A549 (cell line): ENCODE data around the gene BBX. TPM values are rescaled to one million over a fixed set of nuclear protein-coding genes. Genes with fewer than 3 reads are reported as not detected.

Source experiments
- ATAC-seq, 2 experiments: fragments of 200-7000 bp in 1 of 2; fragments of >200 bp in 1 of 2; cut with Nextera tagmentation in 1 of 2; cut with Tn5 transposase in 1 of 2; 3 replicates each; pipeline versions ENCODE4 v1.8.0 to v1.9.1; 2018 to 2020; ENCODE audit warnings: mild to moderate bottlenecking in 1 of 2, moderate library complexity in 1 of 2
- CTCF ChIA-PET: fragments of 300-600 bp; sonication (Branson Sonifier 250); formaldehyde crosslinking; extraction: SDS; loops from one replicate; lab custom pipeline; 2021; ENCODE audit warnings: antibody characterized with exemption, inconsistent platforms; lab: Yijun Ruan, JAX
- POLR2A ChIA-PET: fragments of 350-600 bp; formaldehyde crosslinking; extraction: SDS; loops from one replicate; lab custom pipeline; 2021; ENCODE audit warnings: antibody characterized with exemption, inconsistent platforms; lab: Yijun Ruan, JAX
- DNase-seq, 2 experiments: peaks; one replicate each; pipeline versions ENCODE4 v3.0.0 to v3.0.0-alpha.2; 2011 to 2016; ENCODE audit warnings: low read depth in 1 of 2, low spot score in 1 of 2
- FAIRE-seq: peaks from 2 replicates; lab custom pipeline; 2011; peaks lifted over from hg19 to GRCh38; lab: Jason Lieb, UNC
- H3K27ac ChIP-seq, 2 experiments: fragments of >200 bp; sonication (Bioruptor Twin); formaldehyde crosslinking; 3 replicates each; pipeline ENCODE4 v1.5.1; 2016 to 2017
- H3K4me1 ChIP-seq: fragments of >200 bp; sonication (Bioruptor Twin); formaldehyde crosslinking; 3 replicates; pipeline ENCODE4 v1.6.1; 2016
- H3K4me2 ChIP-seq: fragments of >200 bp; sonication (Bioruptor Twin); formaldehyde crosslinking; 3 replicates; pipeline ENCODE4 v1.6.1; 2016
- H3K4me3 ChIP-seq: fragments of >200 bp; sonication (Bioruptor Twin); formaldehyde crosslinking; 3 replicates; pipeline ENCODE4 v1.5.1; 2016
- H3K9me3 ChIP-seq: fragments of >200 bp; sonication (Bioruptor Twin); formaldehyde crosslinking; 3 replicates; pipeline ENCODE4 v1.6.1; 2016
- ATOH8 ChIP-seq: fragments of 250-450 bp; sonication (Bioruptor Pico); IDR thresholded peaks from 2 replicates; pipeline ENCODE4 v1.5.0; 2020; ENCODE audit warnings: low read depth, mild to moderate bottlenecking, moderate library complexity
- BCL3 ChIP-seq: fragments of >200 bp; sonication (Bioruptor Twin); formaldehyde crosslinking; IDR thresholded peaks from 3 replicates; pipeline ENCODE4 v1.6.1; 2016
- BHLHE40 ChIP-seq: IDR thresholded peaks from 2 replicates; pipeline ENCODE4 v1.6.1; 2012; ENCODE audit warnings: low read depth, low read length, inconsistent platforms
- CBX2 ChIP-seq: fragments of 200-600 bp; sonication (generic); IDR thresholded peaks from 2 replicates; pipeline ENCODE4 v1.6.1; 2016; ENCODE audit warnings: low read depth, mild to moderate bottlenecking, borderline replicate concordance
- CBX8 ChIP-seq: fragments of 200-600 bp; sonication (generic); IDR thresholded peaks from 2 replicates; pipeline ENCODE4 v1.6.1; 2016
- CHD2 ChIP-seq: fragments of 150-350 bp; IDR thresholded peaks from 2 replicates; pipeline ENCODE4 v1.6.1; 2014; ENCODE audit warnings: low read length; ENCODE audit not compliant: partially characterized antibody
- CTCF ChIP-seq: fragments of >200 bp; sonication (Bioruptor Twin); formaldehyde crosslinking; IDR thresholded peaks from 3 replicates; pipeline ENCODE4 v1.5.1; 2016
- EHF ChIP-seq: fragments of 250-450 bp; sonication (Bioruptor Pico); IDR thresholded peaks from 2 replicates; pipeline ENCODE4 v1.5.0; 2020; ENCODE audit warnings: mild to moderate bottlenecking
- EHMT2 ChIP-seq: fragments of 200-600 bp; sonication (generic); IDR thresholded peaks from 2 replicates; pipeline ENCODE4 v1.6.1; 2016; ENCODE audit warnings: antibody characterized with exemption, low read depth, mild to moderate bottlenecking, moderate library complexity
- ESRRA ChIP-seq: fragments of 150-350 bp; IDR thresholded peaks from 2 replicates; pipeline ENCODE4 v1.6.1; 2014; ENCODE audit warnings: mild to moderate bottlenecking, low read length, borderline replicate concordance
- FOSB ChIP-seq: fragments of 250-450 bp; sonication (Bioruptor Pico); IDR thresholded peaks from 2 replicates; pipeline ENCODE4 v1.5.0; 2020; ENCODE audit warnings: mild to moderate bottlenecking, moderate library complexity
- FOXS1 ChIP-seq: fragments of 250-450 bp; sonication (Bioruptor Pico); IDR thresholded peaks from 2 replicates; pipeline ENCODE4 v1.5.0; 2020; ENCODE audit warnings: mild to moderate bottlenecking, moderate library complexity
- GATA3 ChIP-seq: IDR thresholded peaks from 2 replicates; pipeline ENCODE4 v1.6.1; 2012; ENCODE audit warnings: borderline replicate concordance
- HDAC2 ChIP-seq: fragments of 200-600 bp; sonication (generic); IDR thresholded peaks from 2 replicates; pipeline ENCODE4 v1.6.1; 2016
- HES2 ChIP-seq: fragments of >200 bp; sonication (Bioruptor Twin); formaldehyde crosslinking; IDR thresholded peaks from 2 replicates; pipeline ENCODE4 v1.6.1; 2016
- HMGXB4 ChIP-seq: fragments of 250-450 bp; sonication (Bioruptor Pico); IDR thresholded peaks from 2 replicates; pipeline ENCODE4 v1.5.0; 2021; ENCODE audit warnings: mild to moderate bottlenecking, moderate library complexity, borderline replicate concordance
- HOXA7 ChIP-seq: fragments of 250-450 bp; sonication (Bioruptor Pico); IDR thresholded peaks from 2 replicates; pipeline ENCODE4 v1.5.0; 2020; ENCODE audit warnings: mild to moderate bottlenecking, moderate library complexity
- HOXB5 ChIP-seq: fragments of 250-450 bp; sonication (Bioruptor Pico); IDR thresholded peaks from 2 replicates; pipeline ENCODE4 v1.5.0; 2020; ENCODE audit warnings: mild to moderate bottlenecking, moderate library complexity
- JUNB ChIP-seq: fragments of >200 bp; sonication (Bioruptor Twin); formaldehyde crosslinking; IDR thresholded peaks from 2 replicates; pipeline ENCODE4 v1.6.1; 2016
- KDM5A ChIP-seq: fragments of 200-600 bp; sonication (generic); IDR thresholded peaks from 2 replicates; pipeline ENCODE4 v1.6.1; 2016; ENCODE audit warnings: antibody characterized with exemption, mild to moderate bottlenecking
- MAX ChIP-seq: IDR thresholded peaks from 2 replicates; pipeline ENCODE4 v1.6.1; 2012
- NFE2L2 ChIP-seq: fragments of 150-350 bp; conservative IDR thresholded peaks from 2 replicates; pipeline ENCODE4 v1.6.1; 2014; ENCODE audit warnings: low read length
- NPAS2 ChIP-seq: fragments of 250-450 bp; sonication (Bioruptor Pico); IDR thresholded peaks from 2 replicates; pipeline ENCODE4 v1.8.0; 2022; ENCODE audit warnings: mild to moderate bottlenecking, moderate library complexity, borderline replicate concordance
- PBX3 ChIP-seq: IDR thresholded peaks from 2 replicates; pipeline ENCODE4 v1.6.1; 2012
- RARB ChIP-seq: fragments of 250-450 bp; sonication (Bioruptor Pico); IDR thresholded peaks from 2 replicates; pipeline ENCODE4 v1.8.0; 2021; ENCODE audit warnings: mild to moderate bottlenecking, moderate library complexity
- RCOR1 ChIP-seq: fragments of 150-350 bp; IDR thresholded peaks from 2 replicates; pipeline ENCODE4 v1.6.1; 2014; ENCODE audit warnings: antibody characterized with exemption, low read length, low read depth
- SREBF2 ChIP-seq: fragments of 450-650 bp; IDR thresholded peaks from 2 replicates; pipeline ENCODE4 v1.6.1; 2014; ENCODE audit warnings: mild to moderate bottlenecking, moderate library complexity
- ZC3H11A ChIP-seq: fragments of 450-650 bp; IDR thresholded peaks from 2 replicates; pipeline ENCODE4 v1.6.1; 2014; ENCODE audit warnings: antibody characterized with exemption, mild to moderate bottlenecking
- ZFP36 ChIP-seq: fragments of 450-650 bp; IDR thresholded peaks from 2 replicates; pipeline ENCODE4 v1.6.1; 2014; ENCODE audit warnings: borderline replicate concordance; ENCODE audit not compliant: partially characterized antibody
- WGBS: methylation state at CpG from one replicate; pipeline ENCODE4 v1.1.6; 2017; ENCODE audit errors: missing lambda C conversion rate; 5-methylcytosine and 5-hydroxymethylcytosine counted together
- polyA plus RNA-seq, 4 experiments: library from polyadenylated mRNA; depleted of rRNA in 3 of 4; stranded (reverse); fragments of >200 nt; fragmentation: RNase III in 1 of 4; extraction: RNeasy Plus Mini Kit Qiagen cat#74134 plus additional on column Dnase treatment in 1 of 4; gene quantifications; 2 replicates in 3 of 4; 3 replicates in 1 of 4; pipeline ENCODE4 v1.2.3, GENCODE V29; 2011 to 2017

BBX gene
- polyA plus RNA-seq, 2 of the 4 experiments (the other 2 are of a cell fraction): 16.7 to 62.8 TPM

- DNase-seq (no peak), FAIRE-seq (no peak)
- 98% methylated on average over 2 of the region's 2 CpGs for WGBS
- H3K4me2 ChIP-seq: no peak overlapping the region
- ChIA-PET POLR2A (no interaction called here), CTCF (no interaction called here)
- H3K27ac ChIP-seq: no peak overlapping the region
- H3K9me3 ChIP-seq: no peaks in the 10 kb centered on the region
- TF ChIP-seq MAX: no peak
- no peak for TF ChIP-seq JUNB
- TF ChIP-seq CBX2: no peak
- TF ChIP-seq HOXB5 (CRISPR knock-in tag): no peak
- TF ChIP-seq RARB: no peak
- no peak for TF ChIP-seq ATOH8 (CRISPR knock-in tag)
- no peak for TF ChIP-seq BHLHE40
- TF ChIP-seq PBX3: no peak
- no peak for TF ChIP-seq RCOR1
- TF ChIP-seq SREBF2: no peak
- TF ChIP-seq ZFP36: no peak
- TF ChIP-seq KDM5A: no peak
- TF ChIP-seq ZC3H11A: no peak
- TF ChIP-seq GATA3: no peak
- no peak for TF ChIP-seq NPAS2 (CRISPR knock-in tag)
- TF ChIP-seq FOXS1 (CRISPR knock-in tag): no peak
- TF ChIP-seq HOXA7: no peak
- TF ChIP-seq HMGXB4 (CRISPR knock-in tag): no peak
- TF ChIP-seq NFE2L2: no peak
- TF ChIP-seq, all 56 proteins: peak for 0
- no peak for ATAC-seq
- no peaks in the 10 kb centered on the region for H3K4me1 ChIP-seq
- no peak overlapping the region for H3K4me3 ChIP-seq
Observed at GRCh38 chr3:107782054-107782453, 259.3 kb downstream of the BBX start.

GRCh38 chr3:107790612-107791011 is 267.9 kb downstream of the BBX start:
- ChIA-PET CTCF (interaction anchor here (0.6 to 2.2 kb wide), 4 partner anchors 13 to 56 kb away, joined by 3 to 6 read pairs (median 3); no protein-coding TSS in a partner anchor), POLR2A (no interaction called here)
- H3K4me3 ChIP-seq: no peak overlapping the region
- ATAC-seq (no peak), DNase-seq (no peak), FAIRE-seq (no peak)
- H3K9me3 ChIP-seq: no peaks in the 10 kb centered on the region
- no peak overlapping the region for H3K4me2 ChIP-seq
- H3K27ac ChIP-seq: no peak overlapping the region
- 92% methylated on average over 6 of the region's 6 CpGs for WGBS
- H3K4me1 ChIP-seq: no peaks in the 10 kb centered on the region
- TF ChIP-seq HDAC2 (no peak), CBX8 (no peak), FOXS1 (CRISPR knock-in tag) (no peak), BCL3 (no peak), SREBF2 (no peak), GATA3 (no peak), HMGXB4 (CRISPR knock-in tag) (no peak), ESRRA (no peak), CTCF (no peak), EHMT2 (no peak), CHD2 (no peak), FOSB (no peak), EHF (CRISPR knock-in tag) (no peak), HES2 (no peak), NPAS2 (CRISPR knock-in tag) (no peak)
